Measurements from ENCODE around the gene INSYN2B.

The INSYN2B gene

GRCh38 chr5:169881702-169882303 is 98.5 kb downstream of the INSYN2B start:
- in situ Hi-C loops (cut with MboI; ENCODE audit: low sequenced_read_pairs, unreplicated experiment) = no loop called here
- DNase-seq (ENCODE audit: low spot score) = no peak
- no peak for TF ChIP-seq CTCF (IDR thresholded peaks at IDR 0.05; ENCODE audit: borderline replicate concordance, control extremely low read depth, extremely low read depth, insufficient read depth, missing control alignments)

DNA sequence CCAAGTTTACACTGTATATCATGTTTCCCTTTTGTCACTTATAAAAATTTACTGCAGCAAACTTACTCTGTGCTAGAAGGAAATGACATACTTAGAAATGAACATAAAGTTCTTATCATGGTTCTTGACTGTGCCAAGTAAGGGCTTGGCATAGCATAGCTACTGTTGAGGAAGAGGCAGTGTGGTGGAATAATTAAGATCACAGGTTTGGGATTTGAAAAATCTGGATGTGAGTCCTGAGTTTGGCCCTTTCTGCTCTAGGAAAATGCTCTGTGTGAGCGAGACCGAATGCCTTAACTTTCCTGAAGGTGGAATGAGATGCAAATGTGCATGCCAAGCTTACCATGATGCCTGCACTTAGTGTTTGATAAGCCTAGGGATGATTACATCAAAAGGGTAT is 99.5 kb downstream of the INSYN2B start:
- in situ Hi-C loops (cut with MboI; ENCODE audit: low sequenced_read_pairs, unreplicated experiment) = no loop called here
- no peak for DNase-seq (ENCODE audit: low spot score)
- TF ChIP-seq CTCF (IDR thresholded peaks at IDR 0.05; ENCODE audit: borderline replicate concordance, control extremely low read depth, extremely low read depth, insufficient read depth, missing control alignments) = no peak

- in situ Hi-C loops (cut with MboI; ENCODE audit: low sequenced_read_pairs, unreplicated experiment) = no loop called here
- DNase-seq (ENCODE audit: low spot score) = no peak
- TF ChIP-seq CTCF (IDR thresholded peaks at IDR 0.05; ENCODE audit: borderline replicate concordance, control extremely low read depth, extremely low read depth, insufficient read depth, missing control alignments) = no peak
Measured at GRCh38 chr5:169880012-169880663, 100.2 kb downstream of the INSYN2B start.

- DNase-seq (ENCODE audit: low spot score) = no peak
- TF ChIP-seq CTCF (IDR thresholded peaks at IDR 0.05; ENCODE audit: borderline replicate concordance, control extremely low read depth, extremely low read depth, insufficient read depth, missing control alignments) = no peak
- in situ Hi-C loops (cut with MboI; ENCODE audit: low sequenced_read_pairs, unreplicated experiment) = no loop called here
Measured at GRCh38 chr5:169876386-169876785, 103.9 kb downstream of the INSYN2B start.

GRCh38 chr5:169875731-169876130 is 104.6 kb downstream of the INSYN2B start:
- no peak for TF ChIP-seq CTCF (IDR thresholded peaks at IDR 0.05; ENCODE audit: borderline replicate concordance, control extremely low read depth, extremely low read depth, insufficient read depth, missing control alignments)
- DNase-seq (ENCODE audit: low spot score) = no peak
- in situ Hi-C loops (cut with MboI; ENCODE audit: low sequenced_read_pairs, unreplicated experiment) = no loop called here

DNA sequence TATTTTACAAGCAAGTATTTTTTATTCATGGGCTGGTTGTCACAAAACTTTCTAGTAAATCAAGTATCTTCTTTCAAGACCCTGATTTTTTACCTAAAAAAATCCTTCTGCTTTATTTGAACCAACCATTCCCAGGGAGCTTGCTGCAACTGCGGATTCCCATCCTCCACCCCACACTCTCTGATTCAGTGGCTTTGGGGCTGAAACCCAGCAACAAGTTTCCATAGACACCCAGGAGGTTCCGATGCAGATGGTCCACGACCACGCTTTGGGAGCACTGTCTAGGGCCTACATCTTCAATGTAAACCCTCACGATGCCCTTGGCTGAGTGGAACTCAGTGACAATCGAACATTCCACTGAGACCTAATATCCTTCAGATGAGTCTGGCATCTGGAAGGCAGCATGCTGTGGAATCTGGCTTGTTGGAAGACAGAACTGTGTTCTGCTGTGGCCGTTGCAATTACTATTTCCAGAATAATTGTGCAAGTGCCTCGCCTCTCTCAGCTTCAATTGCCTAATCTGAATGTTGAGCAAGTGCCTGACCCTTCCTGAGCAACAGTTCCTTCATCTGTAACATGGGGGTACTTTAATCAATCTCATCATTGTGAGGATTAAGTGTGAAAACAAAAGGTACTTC is 105.1 kb downstream of the INSYN2B start:
- no peak for TF ChIP-seq CTCF (IDR thresholded peaks at IDR 0.05; ENCODE audit: borderline replicate concordance, control extremely low read depth, extremely low read depth, insufficient read depth, missing control alignments)
- in situ Hi-C loops (cut with MboI; ENCODE audit: low sequenced_read_pairs, unreplicated experiment) = no loop called here
- no peak for DNase-seq (ENCODE audit: low spot score)

All from GM13976 (cell line).